K562 (cell line): ENCODE data around the gene PCCA. TPM values are rescaled to one million over a fixed set of nuclear protein-coding genes. Genes with fewer than 3 reads are reported as not detected.

Experiments used
- ATAC-seq: fragments of 200-7000 bp; cut with Tn5 transposase; 3 replicates; pipeline ENCODE4 v1.9.1; 2020; ENCODE audit warnings: moderate library complexity
- BruUV-seq: library from RNA; stranded (reverse); fragments of 400-500 nt; replicated peaks from 2 replicates; lab custom pipeline; 2021; lab: Mats Ljungman, UMichigan
- CTCF ChIA-PET: fragments of 300-600 bp; formaldehyde crosslinking; extraction: SDS; loops from one replicate; lab custom pipeline; 2021; ENCODE audit warnings: low intra/inter-chr PET ratio; lab: Yijun Ruan, JAX
- POLR2A ChIA-PET: fragments of 300-600, 350-650 bp; sonication (Branson Sonifier 250); formaldehyde crosslinking; extraction: SDS; loops from one replicate; lab custom pipeline; 2021; ENCODE audit warnings: antibody characterized with exemption, inconsistent platforms; lab: Yijun Ruan, JAX
- DNase-seq, 4 experiments: peaks; one replicate each; pipeline versions ENCODE4 v3.0.0 to v3.0.0-alpha.2; 2011 to 2018; ENCODE audit warnings: low spot score in 3 of 4, mixed read lengths in 3 of 4; ENCODE audit errors: extremely low read depth in 1 of 4
- FAIRE-seq: peaks from 2 replicates; lab custom pipeline; 2011; peaks lifted over from hg19 to GRCh38; lab: Jason Lieb, UNC
- H2AFZ ChIP-seq: 2 replicates; pipeline ENCODE4 v1.6.0; 2011; ENCODE audit warnings: low read depth, low read length, control low read depth, inconsistent platforms
- H3K27ac ChIP-seq: fragments of 200-600 bp; 3 replicates; pipeline ENCODE4 v1.8.0; 2011; ENCODE audit warnings: low read depth, mild to moderate bottlenecking, control low read depth, inconsistent platforms, low read length, moderate library complexity, mixed read lengths; ENCODE audit errors: extremely low read depth
- H3K27me3 ChIP-seq, 2 experiments: fragments of 300-600 bp in 1 of 2; 2 replicates in 1 of 2; 3 replicates in 1 of 2; pipeline versions ENCODE4 v1.6.0 to v1.8.0; 2011; ENCODE audit warnings: inconsistent platforms in 2 of 2, low read length in 2 of 2, mild to moderate bottlenecking in 1 of 2, mixed read lengths in 1 of 2, moderate library complexity in 1 of 2; ENCODE audit not compliant: control insufficient read depth in 2 of 2, insufficient read depth in 2 of 2
- H3K36me3 ChIP-seq: fragments of 300-600 bp; 3 replicates; pipeline ENCODE4 v1.8.0; 2011; ENCODE audit warnings: mild to moderate bottlenecking, low read length, inconsistent platforms; ENCODE audit not compliant: control insufficient read depth, insufficient read depth
- H3K4me1 ChIP-seq, 2 experiments: fragments of 200-600 bp in 1 of 2; replicated peaks in 1 of 2; 2 replicates in 1 of 2; 3 replicates in 1 of 2; pipeline versions ENCODE4 v1.5.1 to v1.8.0; 2011; ENCODE audit warnings: inconsistent platforms in 2 of 2, low read length in 2 of 2, mild to moderate bottlenecking in 1 of 2, mixed read lengths in 1 of 2, moderate library complexity in 1 of 2; ENCODE audit not compliant: control insufficient read depth in 2 of 2, insufficient read depth in 2 of 2
- H3K4me2 ChIP-seq: 2 replicates; pipeline ENCODE4 v1.6.1; 2011; ENCODE audit warnings: low read length, control low read depth, inconsistent platforms, mixed read lengths; ENCODE audit not compliant: insufficient read depth
- H3K4me3 ChIP-seq: fragments of 200-600 bp; sonication (generic), shearing (Covaris generic); 2 replicates; pipeline ENCODE4 v1.5.1; 2016; ENCODE audit warnings: control low read depth, inconsistent platforms
- H3K79me2 ChIP-seq: fragments of 200-600 bp; 3 replicates; pipeline ENCODE4 v1.8.0; 2011; ENCODE audit warnings: low read length, inconsistent platforms; ENCODE audit not compliant: control insufficient read depth, insufficient read depth
- H3K9ac ChIP-seq, 2 experiments: 2 replicates each; pipeline versions ENCODE4 v1.6.0 to v1.6.1; 2011; ENCODE audit warnings: low read depth in 2 of 2, low read length in 2 of 2, control low read depth in 1 of 2, inconsistent platforms in 1 of 2, mild to moderate bottlenecking in 1 of 2, mixed read lengths in 1 of 2; ENCODE audit not compliant: insufficient read depth in 1 of 2
- H3K9me1 ChIP-seq: one replicate; pipeline ENCODE4 v1.6.0; 2011; ENCODE audit warnings: inconsistent platforms, mild to moderate bottlenecking, low read length, moderate library complexity; ENCODE audit not compliant: control insufficient read depth, insufficient read depth
- H3K9me3 ChIP-seq: replicated peaks from 2 replicates; pipeline ENCODE4 v1.5.1; 2011; ENCODE audit warnings: low read depth, low read length, inconsistent platforms; ENCODE audit not compliant: control insufficient read depth, insufficient read depth
- H4K20me1 ChIP-seq: replicated peaks from 2 replicates; pipeline ENCODE4 v1.6.1; 2011; ENCODE audit warnings: low read length, inconsistent platforms, mixed read lengths; ENCODE audit not compliant: control insufficient read depth, insufficient read depth
- EP300 ChIP-seq: IDR thresholded peaks from 2 replicates; pipeline ENCODE4 v1.6.1; 2012; ENCODE audit warnings: low read length, improper control_type of control experiment
- GTF2A2 ChIP-seq: IDR thresholded peaks from 2 replicates; pipeline ENCODE4 v1.6.1; 2016; ENCODE audit warnings: mild to moderate bottlenecking, missing genetic modification characterization, missing compliant biosample characterization
- HNRNPUL1 ChIP-seq: fragments of 200-400 bp; formaldehyde crosslinking; IDR thresholded peaks from 2 replicates; pipeline ENCODE4 v1.6.1; 2017; ENCODE audit warnings: low read length
- KHSRP ChIP-seq: fragments of 450-650 bp; IDR thresholded peaks from 2 replicates; pipeline ENCODE4 v1.6.1; 2017
- MAFK ChIP-seq: IDR thresholded peaks from 2 replicates; pipeline ENCODE4 v1.6.1; 2011; ENCODE audit warnings: low read length, improper control_type of control experiment
- MIER1 ChIP-seq: fragments of 450-650 bp; IDR thresholded peaks from 2 replicates; pipeline ENCODE4 v1.6.1; 2016; ENCODE audit warnings: antibody characterized with exemption, mild to moderate bottlenecking, low read depth
- NR3C1 ChIP-seq: sonication (generic); formaldehyde crosslinking; IDR thresholded peaks from 2 replicates; pipeline ENCODE4 v1.8.1; 2022; ENCODE audit warnings: missing genetic modification reagents
- PCBP2 ChIP-seq: fragments of 200-400 bp; formaldehyde crosslinking; IDR thresholded peaks from 2 replicates; pipeline ENCODE4 v1.6.1; 2018; ENCODE audit warnings: low read length, low read depth, mild to moderate bottlenecking, moderate library complexity; ENCODE audit not compliant: poor library complexity, severe bottlenecking
- PHF20 ChIP-seq: fragments of 450-650 bp; IDR thresholded peaks from 2 replicates; pipeline ENCODE4 v1.6.1; 2018; ENCODE audit not compliant: partially characterized antibody
- SMAD1 ChIP-seq: fragments of 150-350 bp; IDR thresholded peaks from 2 replicates; pipeline ENCODE4 v1.6.1; 2014; ENCODE audit warnings: low read length, low read depth; ENCODE audit not compliant: partially characterized antibody
- SREBF2 ChIP-seq: sonication (generic); formaldehyde crosslinking; IDR thresholded peaks from 2 replicates; pipeline ENCODE4 v1.4.0; 2020; ENCODE audit warnings: mild to moderate bottlenecking, missing genetic modification reagents
- ZNF121 ChIP-seq: sonication (generic); formaldehyde crosslinking; conservative IDR thresholded peaks from 2 replicates; pipeline ENCODE4 v1.8.0; 2022; ENCODE audit warnings: missing genetic modification reagents
- ZNF140 ChIP-seq: fragments of 250-450 bp; sonication (Bioruptor Pico); IDR thresholded peaks from 2 replicates; pipeline ENCODE4 v1.8.0; 2021; ENCODE audit warnings: moderate library complexity, mild to moderate bottlenecking, inconsistent platforms
- ZNF175 ChIP-seq: fragments of 200-800 bp; sonication (Bioruptor generic); IDR thresholded peaks from 2 replicates; pipeline ENCODE4 v1.6.1; 2016; ENCODE audit warnings: low read depth, mild to moderate bottlenecking, missing genetic modification characterization, missing compliant biosample characterization
- ZNF384 ChIP-seq: IDR thresholded peaks from 2 replicates; pipeline ENCODE4 v1.6.1; 2012; ENCODE audit warnings: low read depth, low read length, improper control_type of control experiment
- ZNF586 ChIP-seq: fragments of 450-650 bp; formaldehyde crosslinking; conservative IDR thresholded peaks from 2 replicates; pipeline ENCODE4 v1.4.0; 2020; ENCODE audit warnings: mild to moderate bottlenecking, moderate library complexity
- ZNF717 ChIP-seq: fragments of 250-450 bp; sonication (Bioruptor Pico); IDR thresholded peaks from 2 replicates; pipeline ENCODE4 v1.5.0; 2021
- WGBS: fragments of 100-300 bp; shearing (Covaris generic); methylation state at CpG from one replicate; pipeline ENCODE4 v1.1.6; 2016; ENCODE audit warnings: low coverage, mixed read lengths; ENCODE audit not compliant: insufficient coverage; ENCODE audit errors: missing lambda C conversion rate; 5-methylcytosine and 5-hydroxymethylcytosine counted together
- in situ Hi-C: fragments of 300-500 bp; cut with MboI; formaldehyde crosslinking; loops from 4 replicates; pipeline ENCODE4 v1.15.0; 2018; ENCODE audit warnings: inconsistent platforms, mixed read lengths
- intact Hi-C: fragments of 100-400 bp; cut with micrococcal nuclease; formaldehyde crosslinking; loops from 2 replicates; pipeline ENCODE4 v1.14.2; 2022
- polyA plus RNA-seq, 8 experiments: library from polyadenylated mRNA; depleted of rRNA in 4 of 8; stranded (reverse) in 5 of 8; unstranded in 3 of 8; fragments of >200 nt; fragmentation: Nextera tagmentation in 2 of 8; fragmentation: Illumina TruSeq in 1 of 8; extraction: Ambion mirVana in 2 of 8; extraction: Trizol in 1 of 8; gene quantifications; 2 replicates each; pipeline versions ENCODE4 v1.2.1 to v1.2.3, GENCODE V29; 2011 to 2014; ENCODE audit warnings: inconsistent platforms in 1 of 8, missing spikeins in 1 of 8
- total RNA-seq, 7 experiments: library from RNA; depleted of rRNA in 6 of 7; stranded (reverse); fragments of >200 nt in 6 of 7; fragmentation: Illumina TruSeq in 2 of 7; extraction: Trizol in 2 of 7; gene quantifications; 2 replicates each; pipeline versions ENCODE4 v1.2.1 to v1.2.3, GENCODE V29; 2011 to 2021; ENCODE audit warnings: low replicate concordance in 1 of 7
- TF ChIP-seq, protein P1 (sequence below), 3 experiments: fragments of 200-800 bp in 1 of 3; fragments of 250-450 bp in 1 of 3; fragments of 450-650 bp in 1 of 3; sonication (Bioruptor Pico) in 1 of 3; sonication (Bioruptor generic) in 1 of 3; formaldehyde crosslinking in 1 of 3; IDR thresholded peaks; 2 replicates each; pipeline versions ENCODE4 v1.6.1 to v1.8.0; 2016 to 2022; ENCODE audit warnings: mild to moderate bottlenecking in 2 of 3, missing genetic modification characterization in 2 of 3, missing compliant biosample characterization in 1 of 3, moderate library complexity in 1 of 3
- TF ChIP-seq, protein P2 (sequence below): fragments of 450-650 bp; conservative IDR thresholded peaks from 2 replicates; pipeline ENCODE4 v1.6.1; 2016; ENCODE audit warnings: missing genetic modification characterization, low read depth, mild to moderate bottlenecking, control low read depth, missing compliant biosample characterization

Gene PCCA
- total and polyA plus RNA-seq, 9 of the 15 experiments (the other 6 are each of a cell fraction or from before 2014, with no cell fraction given) = 5.2 to 14.1 (median 9.7) TPM

DNA sequence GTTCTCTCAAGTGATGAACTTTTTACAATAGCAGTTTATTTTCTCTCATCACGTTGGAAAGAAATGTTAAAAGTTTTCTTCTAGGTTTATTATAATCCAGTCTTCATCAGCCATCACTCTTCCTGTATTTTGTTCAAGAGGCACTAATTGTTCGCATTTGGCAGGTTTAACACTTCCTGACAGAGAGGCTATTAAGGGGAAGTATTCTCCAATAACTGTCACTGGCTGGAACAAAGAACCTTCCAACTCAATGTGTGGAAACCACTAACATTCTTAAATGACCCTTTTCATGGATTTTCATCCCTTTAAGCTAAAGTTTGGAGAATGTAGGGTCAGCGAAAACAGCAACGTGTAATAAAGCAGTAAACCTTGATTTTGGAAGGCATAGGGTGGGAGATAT, 145.1 kb downstream of the PCCA start:
- Histone ChIP-seq H3K27me3 (no peaks in the 10 kb centered on the region), H3K27ac (no peak overlapping the region), H3K9ac (no peak overlapping the region), H3K79me2 (no peaks in the 10 kb centered on the region), H2AFZ (no peak overlapping the region), H3K4me3 (no peak overlapping the region), H3K4me2 (no peak overlapping the region), H3K4me1 (no peaks in the 10 kb centered on the region), H3K9me3 (no peaks in the 10 kb centered on the region), H3K36me3 (no peaks in the 10 kb centered on the region), H4K20me1 (no peaks in the 10 kb centered on the region), H3K9me1 (peaks cover 3% of the 10 kb centered on the region)
- in situ Hi-C loops = loop anchor here (10.0 to 25.0 kb wide), 3 partner anchors 329 to 797 kb away; no protein-coding TSS in a partner anchor
- ChIA-PET CTCF (interaction anchor here (2.8 kb wide), 1 partner anchor 317 kb away, joined by 30 read pairs; no protein-coding TSS in a partner anchor), POLR2A (no interaction called here)
- WGBS = 49% methylated on average over 4 of the region's 4 CpGs
- no peak for FAIRE-seq
- DNase-seq = no peak
- no TSS peak for BruUV-seq
- no peak for ATAC-seq
- intact Hi-C loops = loop anchor here (2.0 to 10.0 kb wide), 3 partner anchors 189 to 577 kb away; no protein-coding TSS in a partner anchor
- no peak for TF ChIP-seq NR3C1 (CRISPR knock-in tag)
- no peak for TF ChIP-seq KHSRP
- TF ChIP-seq GTF2A2 (tag) = no peak
- TF ChIP-seq HNRNPUL1 = no peak
- no peak for TF ChIP-seq MAFK
- TF ChIP-seq, protein P1, sequence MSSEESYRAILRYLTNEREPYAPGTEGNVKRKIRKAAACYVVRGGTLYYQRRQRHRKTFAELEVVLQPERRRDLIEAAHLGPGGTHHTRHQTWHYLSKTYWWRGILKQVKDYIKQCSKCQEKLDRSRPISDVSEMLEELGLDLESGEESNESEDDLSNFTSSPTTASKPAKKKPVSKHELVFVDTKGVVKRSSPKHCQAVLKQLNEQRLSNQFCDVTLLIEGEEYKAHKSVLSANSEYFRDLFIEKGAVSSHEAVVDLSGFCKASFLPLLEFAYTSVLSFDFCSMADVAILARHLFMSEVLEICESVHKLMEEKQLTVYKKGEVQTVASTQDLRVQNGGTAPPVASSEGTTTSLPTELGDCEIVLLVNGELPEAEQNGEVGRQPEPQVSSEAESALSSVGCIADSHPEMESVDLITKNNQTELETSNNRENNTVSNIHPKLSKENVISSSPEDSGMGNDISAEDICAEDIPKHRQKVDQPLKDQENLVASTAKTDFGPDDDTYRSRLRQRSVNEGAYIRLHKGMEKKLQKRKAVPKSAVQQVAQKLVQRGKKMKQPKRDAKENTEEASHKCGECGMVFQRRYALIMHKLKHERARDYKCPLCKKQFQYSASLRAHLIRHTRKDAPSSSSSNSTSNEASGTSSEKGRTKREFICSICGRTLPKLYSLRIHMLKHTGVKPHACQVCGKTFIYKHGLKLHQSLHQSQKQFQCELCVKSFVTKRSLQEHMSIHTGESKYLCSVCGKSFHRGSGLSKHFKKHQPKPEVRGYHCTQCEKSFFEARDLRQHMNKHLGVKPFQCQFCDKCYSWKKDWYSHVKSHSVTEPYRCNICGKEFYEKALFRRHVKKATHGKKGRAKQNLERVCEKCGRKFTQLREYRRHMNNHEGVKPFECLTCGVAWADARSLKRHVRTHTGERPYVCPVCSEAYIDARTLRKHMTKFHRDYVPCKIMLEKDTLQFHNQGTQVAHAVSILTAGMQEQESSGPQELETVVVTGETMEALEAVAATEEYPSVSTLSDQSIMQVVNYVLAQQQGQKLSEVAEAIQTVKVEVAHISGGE (CRISPR knock-in tag; IDR thresholded peaks at IDR 0.05) = no peak
- no peak for TF ChIP-seq ZNF121
- TF ChIP-seq EP300 = no peak
- TF ChIP-seq SMAD1 = no peak
- TF ChIP-seq ZNF175 (CRISPR knock-in tag) = no peak
- TF ChIP-seq MIER1 = no peak
- no peak for TF ChIP-seq PCBP2
- TF ChIP-seq ZNF140 = no peak
- TF ChIP-seq SREBF2 (CRISPR knock-in tag) = no peak
- no peak for TF ChIP-seq PHF20
- TF ChIP-seq ZNF586 = no peak
- TF ChIP-seq ZNF384 = no peak
- TF ChIP-seq ZNF717 (CRISPR knock-in tag) = no peak
- TF ChIP-seq, protein P2, sequence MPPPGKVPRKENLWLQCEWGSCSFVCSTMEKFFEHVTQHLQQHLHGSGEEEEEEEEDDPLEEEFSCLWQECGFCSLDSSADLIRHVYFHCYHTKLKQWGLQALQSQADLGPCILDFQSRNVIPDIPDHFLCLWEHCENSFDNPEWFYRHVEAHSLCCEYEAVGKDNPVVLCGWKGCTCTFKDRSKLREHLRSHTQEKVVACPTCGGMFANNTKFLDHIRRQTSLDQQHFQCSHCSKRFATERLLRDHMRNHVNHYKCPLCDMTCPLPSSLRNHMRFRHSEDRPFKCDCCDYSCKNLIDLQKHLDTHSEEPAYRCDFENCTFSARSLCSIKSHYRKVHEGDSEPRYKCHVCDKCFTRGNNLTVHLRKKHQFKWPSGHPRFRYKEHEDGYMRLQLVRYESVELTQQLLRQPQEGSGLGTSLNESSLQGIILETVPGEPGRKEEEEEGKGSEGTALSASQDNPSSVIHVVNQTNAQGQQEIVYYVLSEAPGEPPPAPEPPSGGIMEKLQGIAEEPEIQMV = no peak
